Heart right ventricle (tissue), 16 donors: ENCODE results near the gene ATP10A. TPM values are rescaled to one million over a fixed set of nuclear protein-coding genes. Genes with fewer than 3 reads are reported as not detected.

Source experiments
- ATAC-seq, 8 donors: fragments of 200-7000 bp; cut with Tn5 transposase; one replicate each; pipeline ENCODE4 v1.9.1; 2020; ENCODE audit warnings: mild to moderate bottlenecking in 8 of 8, moderate library complexity in 8 of 8, moderate number of reproducible peaks in 1 of 8
- DNase-seq, 2 donors: peaks; one replicate each; pipeline ENCODE4 v3.0.0-alpha.2; 2020
- H3K27ac ChIP-seq, 10 donors: fragments of 200-600 bp; sonication (generic) in 2 of 10; one replicate each; pipeline versions ENCODE4 v1.5.0 to v1.8.0; 2020 to 2022; ENCODE audit warnings: mild to moderate bottlenecking in 3 of 10
- H3K27me3 ChIP-seq, 7 donors: fragments of 200-600 bp; one replicate each; pipeline ENCODE4 v1.8.0; 2021 to 2022; ENCODE audit warnings: mild to moderate bottlenecking in 2 of 7
- H3K36me3 ChIP-seq, 9 donors: fragments of 200-600 bp; sonication (generic) in 1 of 9; one replicate each; pipeline versions ENCODE4 v1.5.0 to v1.8.0; 2020 to 2022; ENCODE audit warnings: mild to moderate bottlenecking in 2 of 9
- H3K4me1 ChIP-seq, 9 donors: fragments of 200-600 bp; sonication (generic) in 1 of 9; one replicate each; pipeline versions ENCODE4 v1.5.0 to v1.8.0; 2020 to 2022; ENCODE audit warnings: mild to moderate bottlenecking in 4 of 9
- H3K4me3 ChIP-seq, 10 donors: fragments of 200-600 bp; sonication (generic) in 2 of 10; one replicate each; pipeline versions ENCODE4 v1.5.0 to v1.8.0; 2020 to 2022; ENCODE audit warnings: mild to moderate bottlenecking in 7 of 10, moderate library complexity in 2 of 10
- H3K9me3 ChIP-seq, 11 donors: fragments of 200-600 bp in 10 of 11; sonication (generic) in 2 of 11; one replicate each; pipeline versions ENCODE4 v1.5.0 to v1.8.0; 2013 to 2022; ENCODE audit warnings: mild to moderate bottlenecking in 2 of 11, control low read depth in 1 of 11, moderate library complexity in 1 of 11
- CTCF ChIP-seq, 9 donors: fragments of 200-600 bp; sonication (generic) in 2 of 9; IDR thresholded peaks; one replicate each; pipeline versions ENCODE4 v1.5.0 to v1.8.0; 2021 to 2022; ENCODE audit warnings: antibody characterized with exemption in 9 of 9, mild to moderate bottlenecking in 5 of 9, moderate library complexity in 1 of 9
- WGBS, 2 donors: extraction: QIAGEN DNeasy Blood & Tissue Kit; methylation state at CpG; one replicate each; pipeline ENCODE4 v1.1.7; 2013; ENCODE audit warnings: inconsistent platforms in 1 of 2; 5-methylcytosine and 5-hydroxymethylcytosine counted together
- intact Hi-C, 10 donors: fragments of 100-400 bp; cut with DNase I; formaldehyde crosslinking; loops; one replicate each; pipeline versions ENCODE4 v1.11.1 to v1.14.2; 2022
- polyA plus RNA-seq, 2 donors: library from polyadenylated mRNA; stranded (reverse); fragments of 200-250 nt; gene quantifications; one replicate each; pipeline ENCODE4 v1.2.3, GENCODE V29; 2013
- total RNA-seq, 10 donors: library from RNA; stranded (reverse); fragmentation: NEBNext Ultra II Directional in 3 of 10; extraction: Animal tissue kit (Norgen Biotek cat#: 25700) in 3 of 10; gene quantifications; one replicate each; pipeline versions ENCODE4 v1.2.1 to v1.2.4, GENCODE V29; 2021 to 2023
- donor health status: Arrhythmogenic right ventricular cardiomyopathy.
- donor health status: ischemic (EF 13 %, LVEDD 7.1; RV severe dilation, severe dysfunction).
- donor health status: healthy with polysubstance abuse.
- donor health status: DM: no; HTN: yes; CAD: no.
- donor health status: DM: no; HTN: no; CAD: no.
- donor health status: ischemic (EF 25% LVEDD 6.9; RV normal size, moderate dysfunction).
- donor health status: ischemic (EF 25% LVEDD 5.7; RV mildly dilated, moderate dysfunction).
- donor health status: healthy.
- donor health status: DM: yes; HTN: yes; CAD: no.
- donor health status: Ischemic cardiomyopathy.
- donor health status: ischemic (EF 35%, LVEDD 5.7; RV mildly dilated, moderate dysfunction).
- donor health status: nonischemic (EF 11% LVEDD 7.7; RV severe dilation, severe dysfunction).
- donor health status: DM: yes; HTN: yes; CAD: no.
- donor health status: PGD.
- donor health status: ischemic (EF 29% LVEDD 5.4; RV normal size, mild dysfunction).
- donor health status: nonischemic (EF 23%, LVEDD 6.1; RV moderate dilation, normal function).

ATP10A gene
- total and polyA plus RNA-seq, 12 donors, result 0.45 to 2.2 (median 0.89) TPM

- no peaks in the 10 kb centered on the region for H3K27me3 ChIP-seq
- DNase-seq, result no peak
- H3K4me1 ChIP-seq, result no peaks in the 10 kb centered on the region
- 86 to 90% methylated on average over 20 of the region's 20 CpGs for WGBS, 2 donors
- no peaks in the 10 kb centered on the region for H3K9me3 ChIP-seq
- H3K4me3 ChIP-seq, result no peak overlapping the region
- intact Hi-C loops, result no loop called here
- H3K36me3 ChIP-seq, result no peaks in the 10 kb centered on the region
- no peak for ATAC-seq
- H3K27ac ChIP-seq, result no peak overlapping the region
- no peak for TF ChIP-seq CTCF (IDR thresholded peaks at IDR 0.05)
Measured at GRCh38 chr15:25706176-25706955, 156.8 kb downstream of the ATP10A start.

GRCh38 chr15:25705433-25706115 is 157.6 kb downstream of the ATP10A start:
- intact Hi-C loops, result no loop called here
- Histone ChIP-seq H3K36me3 (no peaks in the 10 kb centered on the region), H3K27ac (no peak overlapping the region), H3K27me3 (no peaks in the 10 kb centered on the region), H3K4me1 (no peaks in the 10 kb centered on the region), H3K4me3 (no peak overlapping the region), H3K9me3 (no peaks in the 10 kb centered on the region)
- WGBS, 2 donors, result 89 to 91% methylated on average over 17 of the region's 17 CpGs
- DNase-seq, result no peak
- no peak for ATAC-seq
- TF ChIP-seq CTCF (IDR thresholded peaks at IDR 0.05), result no peak

GRCh38 chr15:25703726-25704125 is 159.4 kb downstream of the ATP10A start:
- H3K9me3 ChIP-seq, result no peaks in the 10 kb centered on the region
- H3K27ac ChIP-seq, result no peak overlapping the region
- DNase-seq (no peak), ATAC-seq (peak in 1 of 8 donors; percentile 31)
- TF ChIP-seq CTCF (IDR thresholded peaks at IDR 0.05), result no peak
- H3K4me3 ChIP-seq, result no peak overlapping the region
- H3K27me3 ChIP-seq, result no peaks in the 10 kb centered on the region
- 92 to 96% methylated on average over 6 of the region's 6 CpGs for whole genome bisulfite sequencing, 2 donors
- H3K4me1 ChIP-seq, result no peaks in the 10 kb centered on the region
- no peaks in the 10 kb centered on the region for H3K36me3 ChIP-seq
- intact Hi-C loops, result no loop called here

- Histone ChIP-seq H3K27me3 (no peaks in the 10 kb centered on the region), H3K27ac (no peak overlapping the region), H3K4me1 (peaks cover 0 to 9% (median 0%) of the 10 kb centered on the region in 9 donors), H3K9me3 (no peaks in the 10 kb centered on the region), H3K4me3 (no peak overlapping the region), H3K36me3 (no peaks in the 10 kb centered on the region)
- intact Hi-C loops, result no loop called here
- DNase-seq, result no peak
- TF ChIP-seq CTCF (IDR thresholded peaks at IDR 0.05), result no peak
- ATAC-seq, result no peak
- WGBS, 2 donors, result 89 to 92% methylated on average over 19 of the region's 19 CpGs
Measured at GRCh38 chr15:25701721-25702465, 161.2 kb downstream of the ATP10A start.
